ENCODE data around the gene ZFAND2B. TPM values are rescaled to one million over a fixed set of nuclear protein-coding genes. Genes with fewer than 3 reads are reported as not detected.

ZFAND2B gene
- total RNA-seq, 3 donors from 2014 or later, result 59.6 to 88.5 (median 66.0) TPM

DNA sequence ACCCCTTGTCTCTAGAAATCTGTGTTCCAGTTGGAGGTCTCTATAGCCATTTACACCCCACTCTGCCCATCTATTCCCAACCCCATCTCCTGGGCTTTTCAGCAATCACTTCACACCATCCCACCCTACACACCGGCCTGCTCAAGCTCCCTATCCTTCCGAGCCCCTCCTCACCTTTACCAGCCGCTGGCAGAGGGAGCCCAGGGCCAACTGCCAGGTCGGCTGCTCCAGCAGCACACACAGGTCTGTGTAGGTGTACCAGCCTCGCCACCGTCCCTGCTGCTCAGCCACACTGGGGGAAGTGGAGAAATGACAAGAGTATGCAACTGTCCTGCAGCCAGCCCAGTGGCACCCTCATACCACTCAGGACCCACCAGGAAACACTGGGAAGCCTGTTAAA is 33.4 kb upstream of the ZFAND2B start:
- ATAC-seq, result no peak
- H3K36me3 ChIP-seq (ENCODE audit: low read depth), result no peaks in the 10 kb centered on the region
- TF ChIP-seq, protein P1, sequence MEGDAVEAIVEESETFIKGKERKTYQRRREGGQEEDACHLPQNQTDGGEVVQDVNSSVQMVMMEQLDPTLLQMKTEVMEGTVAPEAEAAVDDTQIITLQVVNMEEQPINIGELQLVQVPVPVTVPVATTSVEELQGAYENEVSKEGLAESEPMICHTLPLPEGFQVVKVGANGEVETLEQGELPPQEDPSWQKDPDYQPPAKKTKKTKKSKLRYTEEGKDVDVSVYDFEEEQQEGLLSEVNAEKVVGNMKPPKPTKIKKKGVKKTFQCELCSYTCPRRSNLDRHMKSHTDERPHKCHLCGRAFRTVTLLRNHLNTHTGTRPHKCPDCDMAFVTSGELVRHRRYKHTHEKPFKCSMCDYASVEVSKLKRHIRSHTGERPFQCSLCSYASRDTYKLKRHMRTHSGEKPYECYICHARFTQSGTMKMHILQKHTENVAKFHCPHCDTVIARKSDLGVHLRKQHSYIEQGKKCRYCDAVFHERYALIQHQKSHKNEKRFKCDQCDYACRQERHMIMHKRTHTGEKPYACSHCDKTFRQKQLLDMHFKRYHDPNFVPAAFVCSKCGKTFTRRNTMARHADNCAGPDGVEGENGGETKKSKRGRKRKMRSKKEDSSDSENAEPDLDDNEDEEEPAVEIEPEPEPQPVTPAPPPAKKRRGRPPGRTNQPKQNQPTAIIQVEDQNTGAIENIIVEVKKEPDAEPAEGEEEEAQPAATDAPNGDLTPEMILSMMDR (IDR thresholded peaks at IDR 0.05), result no peak
- H3K9me3 ChIP-seq, result no peaks in the 10 kb centered on the region
- no peak for DNase-seq
- intact Hi-C loops (cut with DNase I, micrococcal nuclease), result no loop called here
- H3K4me3 ChIP-seq, result no peak overlapping the region
- peaks cover 25% of the 10 kb centered on the region for H3K4me1 ChIP-seq (ENCODE audit: low read depth)

DNA sequence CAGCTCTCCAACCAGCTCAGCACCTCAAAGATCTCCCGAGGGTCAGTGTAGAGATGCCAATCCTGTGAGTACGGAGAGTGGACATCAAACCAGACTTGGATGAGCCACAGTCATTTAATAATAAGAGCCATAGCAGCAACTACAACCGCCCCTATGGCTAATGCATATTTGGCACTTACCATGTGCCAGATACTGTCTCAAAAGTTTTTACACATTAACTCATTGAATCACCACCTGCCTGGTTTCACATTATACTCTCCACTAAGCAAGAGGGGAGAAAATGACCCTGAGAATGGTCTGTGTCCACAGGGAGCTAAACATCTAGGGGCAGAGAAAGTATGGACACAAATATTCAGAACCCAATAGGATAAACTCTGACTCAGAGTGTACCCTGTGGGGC is 32.4 kb upstream of the ZFAND2B start:
- H3K9me3 ChIP-seq, result no peaks in the 10 kb centered on the region
- H3K4me3 ChIP-seq, result no peak overlapping the region
- intact Hi-C loops (cut with DNase I, micrococcal nuclease), result no loop called here
- H3K4me1 ChIP-seq (ENCODE audit: low read depth), result peaks cover 28% of the 10 kb centered on the region
- TF ChIP-seq, protein P1 (IDR thresholded peaks at IDR 0.05), result no peak
- no peak for DNase-seq
- H3K36me3 ChIP-seq (ENCODE audit: low read depth), result no peaks in the 10 kb centered on the region
- ATAC-seq, result no peak

DNA sequence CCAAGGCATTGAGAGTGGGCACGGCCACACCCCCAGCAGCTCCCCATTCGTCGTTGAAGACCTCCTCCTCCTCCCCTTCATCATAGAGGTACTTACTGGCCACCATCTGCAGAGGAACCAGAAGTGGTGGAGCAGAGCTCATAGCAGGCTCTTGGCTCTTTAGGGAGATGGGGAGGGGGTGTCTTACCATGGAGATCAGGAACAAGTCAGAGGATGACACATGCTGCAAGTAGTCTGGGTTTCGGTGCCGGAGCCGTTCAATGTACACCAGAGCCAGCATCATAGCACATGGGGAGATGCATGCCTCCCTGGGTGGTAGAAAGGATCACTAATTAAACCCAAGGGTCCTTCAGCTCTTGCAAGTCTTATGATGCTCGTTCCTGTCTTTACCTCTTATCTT is 31.8 kb upstream of the ZFAND2B start:
- Histone ChIP-seq H3K9me3 (no peaks in the 10 kb centered on the region), H3K4me1 (ENCODE audit: low read depth) (peaks cover 34% of the 10 kb centered on the region), H3K4me3 (no peak overlapping the region), H3K36me3 (ENCODE audit: low read depth) (no peaks in the 10 kb centered on the region)
- DNase-seq (no peak), ATAC-seq (no peak)
- intact Hi-C loops (cut with DNase I, micrococcal nuclease), result no loop called here
- TF ChIP-seq, protein P1 (IDR thresholded peaks at IDR 0.05), result no peak

DNA sequence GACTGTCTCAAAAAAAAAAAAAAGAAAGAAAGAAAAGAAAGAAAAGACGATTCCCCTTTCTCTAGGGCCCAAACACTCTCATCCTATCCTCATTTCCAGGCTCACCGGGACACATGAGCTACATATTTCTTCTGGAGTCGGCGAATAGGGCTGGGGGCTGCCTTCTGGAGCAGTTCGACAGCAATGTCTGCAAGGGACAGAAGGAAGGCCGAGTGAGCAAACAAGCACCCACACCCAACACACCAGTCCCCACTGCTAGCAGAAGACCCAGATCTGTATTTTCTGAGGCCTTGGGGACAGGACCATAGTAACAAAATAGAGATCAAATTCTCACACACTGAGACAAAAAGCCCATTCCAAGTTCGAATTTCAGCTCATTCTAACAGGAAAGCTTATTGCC is 31.1 kb upstream of the ZFAND2B start:
- H3K36me3 ChIP-seq (ENCODE audit: low read depth), result no peaks in the 10 kb centered on the region
- no peak for ATAC-seq
- no peaks in the 10 kb centered on the region for H3K9me3 ChIP-seq
- intact Hi-C loops (cut with DNase I, micrococcal nuclease), result no loop called here
- peaks cover 30% of the 10 kb centered on the region for H3K4me1 ChIP-seq (ENCODE audit: low read depth)
- no peak overlapping the region for H3K4me3 ChIP-seq
- TF ChIP-seq, protein P1 (IDR thresholded peaks at IDR 0.05), result no peak
- no peak for DNase-seq

DNA sequence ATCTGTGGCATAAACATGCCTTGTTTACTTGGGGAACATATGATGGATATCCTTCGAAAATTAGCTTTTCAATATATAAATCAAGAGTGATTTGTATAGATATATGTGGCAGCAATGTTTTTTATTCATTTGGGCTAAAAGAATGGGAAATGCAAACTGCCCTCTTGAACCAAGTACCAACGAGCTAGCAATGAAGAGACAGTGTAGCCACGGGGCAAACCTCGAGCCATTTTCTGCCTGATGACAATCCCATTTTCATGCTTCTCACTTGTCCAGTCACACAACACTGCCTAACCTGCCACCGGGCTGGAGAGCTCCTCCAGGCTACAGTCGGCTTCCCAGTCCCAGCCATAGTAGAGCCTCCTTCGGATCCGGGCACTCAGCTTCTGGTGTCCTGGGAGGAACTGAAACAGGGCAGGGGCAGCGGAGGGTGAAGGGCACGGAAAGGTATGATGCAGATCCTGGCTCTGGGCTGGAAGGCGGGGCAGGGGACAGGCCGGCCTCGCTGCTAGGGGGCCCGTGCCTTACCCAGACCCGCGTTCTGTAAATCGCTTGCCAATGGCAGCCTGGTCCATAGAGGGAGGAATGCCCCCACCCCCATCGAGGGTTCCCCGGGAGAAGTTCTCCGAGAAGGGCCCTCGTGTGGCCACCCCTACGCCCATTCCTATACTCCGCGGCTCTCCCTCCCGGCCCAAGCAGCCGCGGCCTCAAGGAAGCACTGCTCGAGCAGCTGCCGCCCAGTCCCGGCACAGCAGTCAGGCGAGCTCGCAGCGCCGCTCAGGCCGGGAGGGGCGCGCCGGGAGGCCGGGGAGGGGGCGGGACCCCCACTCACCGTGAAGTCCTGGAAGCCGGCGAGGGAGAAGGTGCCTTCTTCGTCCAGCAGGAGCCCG is 30.4 kb upstream of the ZFAND2B start:
- intact Hi-C loops (cut with DNase I, micrococcal nuclease), result no loop called here
- TF ChIP-seq, protein P1 (IDR thresholded peaks at IDR 0.05), result no peak
- H3K4me1 ChIP-seq (ENCODE audit: low read depth), result peaks cover 24% of the 10 kb centered on the region

More for the DNA sequence above, 30.4 kb upstream of the ZFAND2B start:
- DNase-seq (peak; percentile 63 to 85 (median 75)), ATAC-seq (peak; percentile 47)
- no peaks in the 10 kb centered on the region for H3K9me3 ChIP-seq
- peaks cover 4% of the 10 kb centered on the region for H3K36me3 ChIP-seq (ENCODE audit: low read depth)
- H3K4me3 ChIP-seq, result peak overlapping the region; percentile 91
